Ureter (tissue), 1 donor: ENCODE results near the gene PNPLA8. TPM values are rescaled to one million over a fixed set of nuclear protein-coding genes. Genes with fewer than 3 reads are reported as not detected.

Source experiments
- DNase-seq: peaks from one replicate; pipeline ENCODE4 v3.0.0-alpha.2; 2020; ENCODE audit warnings: low spot score
- total RNA-seq: library from RNA; stranded (reverse); gene quantifications from one replicate; pipeline ENCODE4 v1.2.4, GENCODE V29; 2023
- donor health status: DM: yes; HTN: yes; CAD: no.

The PNPLA8 gene
- total RNA-seq, 1 donor from 2014 or later: 32.0 TPM

DNA sequence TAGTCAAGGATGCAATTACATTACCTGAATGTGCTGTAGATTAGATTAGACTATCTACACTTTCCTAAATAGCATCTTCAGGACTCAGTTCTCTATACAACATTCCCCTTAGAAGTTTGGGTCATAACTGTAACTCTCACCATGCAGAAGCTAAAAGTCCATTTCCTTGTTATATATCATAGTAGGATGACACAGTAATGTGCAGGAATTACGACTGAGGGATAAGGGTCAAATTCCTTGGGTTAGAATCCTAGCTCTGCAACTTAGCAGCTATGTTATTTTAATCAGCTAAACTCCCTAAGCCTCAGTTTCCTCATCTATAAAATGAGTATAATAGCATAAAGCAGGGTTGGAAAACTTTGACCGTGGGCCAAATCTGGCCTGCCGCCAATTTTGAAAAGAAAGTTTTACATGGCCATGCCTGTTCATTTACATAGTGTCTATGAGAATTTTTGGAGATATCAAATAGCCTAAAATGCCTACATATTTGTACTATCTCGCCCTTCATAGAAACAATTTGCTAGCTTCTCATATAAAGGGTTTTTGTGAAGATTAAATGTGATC, 84.5 kb downstream of the PNPLA8 start:
- DNase-seq: no peak

- no peak for DNase-seq
These were observed 85.3 kb downstream of the PNPLA8 start for GRCh38 chr7:108440613-108441012.

DNA sequence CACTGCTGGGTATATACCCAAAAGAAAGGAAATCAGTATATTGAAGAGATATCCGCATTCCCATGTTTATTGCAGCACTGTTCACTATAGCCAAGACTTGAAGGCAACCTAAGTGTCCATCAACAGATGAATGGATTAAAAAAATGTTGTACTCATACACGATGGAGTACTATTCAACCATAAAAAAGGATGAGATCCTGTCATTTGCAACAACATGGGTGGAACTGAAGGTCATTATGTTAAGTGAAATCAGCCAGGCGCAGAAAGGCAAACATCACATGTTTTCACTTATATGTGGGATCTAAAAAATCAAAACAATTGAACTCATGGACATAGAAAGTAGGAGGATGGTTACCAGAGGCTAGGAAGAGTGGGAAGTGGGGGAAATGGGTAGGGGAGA, 89.0 kb downstream of the PNPLA8 start:
- no peak for DNase-seq

GRCh38 chr7:108434010-108434409, 91.9 kb downstream of the PNPLA8 start:
- no peak for DNase-seq

DNA sequence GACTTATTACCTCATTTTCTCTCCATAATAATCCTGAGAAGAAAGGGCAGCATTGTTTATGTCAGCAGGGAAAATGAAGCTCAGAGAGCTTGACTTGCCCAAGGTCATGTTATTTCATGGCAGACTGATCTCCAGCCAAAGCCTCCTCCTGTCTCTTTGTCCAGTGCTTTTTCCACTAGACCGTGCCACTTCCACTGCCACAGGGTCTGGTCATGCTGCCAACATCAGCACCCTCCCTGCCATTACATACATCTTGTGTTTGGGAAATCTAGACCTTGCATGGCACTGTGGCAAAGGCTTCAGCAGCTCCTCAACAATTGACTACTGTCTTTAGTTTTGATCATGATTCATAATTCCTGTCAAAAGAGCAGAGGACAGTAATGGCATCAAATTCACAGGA, 94.8 kb downstream of the PNPLA8 start:
- no peak for DNase-seq

DNA sequence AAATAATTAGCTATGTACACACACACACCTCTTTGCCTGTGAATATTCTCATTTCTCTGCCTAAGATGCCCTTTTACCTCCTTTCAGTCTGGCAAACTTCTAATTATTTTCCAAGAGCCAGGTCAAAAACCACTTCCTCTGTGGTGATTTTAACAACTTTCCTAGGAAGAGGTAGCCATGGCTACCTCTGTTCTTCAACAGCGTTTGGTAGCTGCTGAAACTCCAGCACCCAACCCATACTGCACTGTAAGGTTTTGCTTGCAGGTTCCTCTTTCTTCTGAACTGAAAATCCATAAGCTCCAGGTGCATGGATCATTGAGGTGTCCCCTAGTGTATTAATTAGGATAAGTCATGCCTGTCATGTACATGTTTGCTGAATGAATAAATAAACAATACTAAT, 95.3 kb downstream of the PNPLA8 start:
- no peak for DNase-seq

GRCh38 chr7:108427766-108428165, 98.2 kb downstream of the PNPLA8 start:
- no peak for DNase-seq

DNA sequence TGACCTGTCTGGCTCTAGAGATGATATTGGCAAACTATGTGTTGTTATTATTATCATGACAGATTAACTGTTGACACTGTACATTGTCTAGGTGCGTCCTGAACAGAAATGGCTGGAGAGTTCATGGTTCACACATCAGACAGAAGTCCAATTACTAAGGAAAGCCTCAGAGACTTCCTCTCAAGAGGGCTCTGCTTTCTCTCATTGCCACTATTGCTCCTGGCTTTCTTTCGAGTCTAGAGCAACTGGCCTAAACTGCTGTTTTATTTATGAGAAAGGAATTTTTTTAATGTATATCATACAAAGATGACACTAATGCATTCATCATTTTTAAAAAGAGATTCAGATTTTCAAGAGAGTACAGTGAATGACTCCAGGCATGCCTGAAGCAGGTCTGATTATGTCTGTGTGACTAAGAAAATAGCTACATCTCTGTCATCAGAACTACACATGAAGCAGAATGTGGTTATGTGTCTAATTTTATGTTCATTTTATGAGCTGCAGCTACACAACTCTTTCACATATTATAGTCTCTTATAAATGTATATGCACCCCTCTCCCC, 100.1 kb downstream of the PNPLA8 start:
- DNase-seq: no peak

- no peak for DNase-seq
These were observed 101.9 kb downstream of the PNPLA8 start for GRCh38 chr7:108424013-108424412.

DNA sequence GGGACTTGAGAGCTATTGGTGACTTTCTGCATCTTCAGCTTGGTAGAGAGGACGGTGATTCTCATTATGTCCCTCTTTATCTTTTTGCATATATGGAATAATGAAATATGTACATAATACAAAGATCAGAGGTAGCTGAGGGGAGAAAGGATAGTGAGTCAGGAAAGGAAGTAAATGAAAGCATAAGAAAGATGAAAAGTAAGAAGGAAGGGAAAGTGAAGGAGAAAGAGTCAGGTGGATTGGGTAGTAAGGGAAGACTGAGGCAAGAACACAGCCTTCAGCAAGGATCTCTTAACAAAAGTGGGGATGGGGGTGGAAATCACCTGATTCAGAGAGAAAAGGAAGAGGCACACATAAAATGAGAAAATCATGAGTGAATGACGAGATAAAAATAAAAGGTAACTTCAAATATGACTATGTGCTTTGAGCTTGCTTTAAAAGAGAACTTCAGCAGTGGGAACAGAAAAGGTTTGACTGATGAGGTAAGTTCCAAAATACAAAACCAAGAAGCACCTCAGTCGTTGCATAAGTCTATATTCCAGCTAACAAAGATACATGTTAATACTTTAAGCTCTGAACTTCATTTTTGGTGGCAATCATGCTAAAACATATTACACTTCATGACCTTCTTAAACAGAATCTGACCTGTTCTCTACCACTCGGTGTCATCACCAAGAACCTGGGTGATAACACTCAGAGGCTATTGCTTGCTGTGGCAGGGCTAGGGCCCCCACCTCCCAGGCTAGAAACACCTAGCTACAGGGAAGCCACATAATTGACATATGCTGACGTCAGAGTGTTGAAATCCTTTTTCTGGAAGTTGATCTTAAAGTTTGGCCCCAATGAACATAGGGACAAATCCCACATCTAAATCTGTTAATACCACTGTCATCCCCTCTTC, 102.6 kb downstream of the PNPLA8 start:
- DNase-seq: no peak

DNA sequence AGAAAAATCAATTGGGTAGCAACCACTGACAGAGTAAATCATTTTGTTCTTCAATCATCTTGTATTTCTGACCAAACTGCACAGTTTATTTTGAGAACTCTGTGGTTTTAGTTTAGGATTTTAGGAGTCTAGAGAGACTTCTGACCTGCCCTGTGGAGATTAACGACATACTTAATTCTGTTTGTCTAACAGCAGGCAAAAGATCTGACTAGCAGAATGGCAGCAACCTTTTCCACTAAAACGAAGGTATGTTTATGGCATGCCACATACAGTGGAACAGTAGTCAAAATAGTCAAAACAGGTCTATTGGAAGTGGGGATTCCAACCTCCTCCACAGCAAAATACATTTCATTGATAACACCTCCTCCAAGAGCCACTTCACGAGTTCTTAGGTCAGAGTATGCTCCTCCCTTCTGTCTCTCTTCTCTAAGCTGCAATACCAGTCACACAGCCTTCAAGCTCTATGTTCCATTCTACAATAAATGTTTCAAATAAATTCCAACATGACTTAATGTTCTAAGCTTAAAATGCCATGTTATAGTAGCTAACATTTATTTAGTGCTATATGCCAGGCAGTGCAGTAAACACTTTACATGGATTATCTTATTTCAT, 104.1 kb downstream of the PNPLA8 start:
- no peak for DNase-seq

Other genes with a start within 250 kb of the PNPLA8 start
- 3.6 TPM for gene NRCAM, start 69.7 kb downstream of the PNPLA8 start, total RNA-seq
- 35.6 TPM for gene THAP5, start 43.6 kb upstream of the PNPLA8 start, total RNA-seq
- 16.7 TPM for gene DNAJB9, start 43.7 kb upstream of the PNPLA8 start, total RNA-seq